Measurements from ENCODE around the gene TMTC2.

The TMTC2 gene

DNA sequence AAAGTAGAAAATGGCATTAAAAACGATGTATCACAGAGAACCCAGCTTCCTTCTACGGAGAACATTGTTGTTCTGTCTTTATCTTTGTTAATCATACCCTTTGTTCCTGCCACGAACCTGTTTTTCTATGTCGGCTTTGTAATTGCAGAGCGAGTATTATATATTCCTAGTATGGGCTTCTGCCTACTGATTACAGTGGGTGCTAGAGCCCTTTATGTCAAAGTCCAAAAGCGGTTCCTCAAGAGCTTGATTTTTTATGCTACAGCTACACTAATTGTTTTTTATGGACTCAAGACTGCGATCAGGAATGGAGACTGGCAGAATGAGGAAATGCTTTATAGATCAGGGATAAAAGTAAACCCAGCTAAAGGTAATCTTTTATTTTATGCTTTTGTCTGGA, 209.6 kb downstream of the TMTC2 start:
- DNase-seq, result no peak

DNA sequence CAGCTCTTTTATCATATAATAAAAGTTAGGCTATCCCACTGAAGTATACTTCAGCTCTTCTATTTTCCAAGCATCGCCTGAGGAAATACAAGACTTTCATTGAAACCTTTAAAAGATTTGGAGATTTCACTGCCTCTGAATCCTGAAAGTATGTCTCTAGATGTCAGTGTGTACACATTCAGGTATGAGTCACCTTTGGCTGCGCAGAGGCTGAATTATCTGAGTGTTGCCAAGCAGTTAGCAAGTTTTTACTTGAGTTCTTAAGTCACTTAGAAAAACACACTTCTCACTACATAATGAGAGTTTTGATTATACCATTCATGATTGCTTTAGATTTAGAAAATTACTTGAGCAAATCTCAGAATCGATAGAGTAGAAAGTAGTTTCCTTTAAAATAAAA, 210.3 kb downstream of the TMTC2 start:
- DNase-seq, result no peak

DNA sequence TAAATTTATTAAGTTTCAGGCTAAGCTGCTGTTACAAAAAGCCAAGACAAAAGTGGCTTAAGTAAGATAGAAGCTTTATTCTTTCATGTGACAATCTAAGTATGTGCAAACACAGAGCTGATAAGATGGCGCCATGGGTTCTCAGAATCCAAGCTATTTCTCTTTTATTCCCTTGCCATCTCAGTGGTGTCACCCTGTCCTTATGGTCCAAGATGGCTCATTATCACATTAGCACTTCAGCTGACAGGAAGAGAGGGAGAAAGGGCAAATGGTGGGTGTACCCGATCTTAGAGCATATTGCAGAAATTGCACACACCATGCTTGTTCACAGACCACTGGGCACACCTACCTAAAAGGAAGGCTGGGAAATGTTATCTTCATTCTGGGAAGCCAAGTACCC, 211.7 kb downstream of the TMTC2 start:
- DNase-seq, result peak; percentile 11

DNA sequence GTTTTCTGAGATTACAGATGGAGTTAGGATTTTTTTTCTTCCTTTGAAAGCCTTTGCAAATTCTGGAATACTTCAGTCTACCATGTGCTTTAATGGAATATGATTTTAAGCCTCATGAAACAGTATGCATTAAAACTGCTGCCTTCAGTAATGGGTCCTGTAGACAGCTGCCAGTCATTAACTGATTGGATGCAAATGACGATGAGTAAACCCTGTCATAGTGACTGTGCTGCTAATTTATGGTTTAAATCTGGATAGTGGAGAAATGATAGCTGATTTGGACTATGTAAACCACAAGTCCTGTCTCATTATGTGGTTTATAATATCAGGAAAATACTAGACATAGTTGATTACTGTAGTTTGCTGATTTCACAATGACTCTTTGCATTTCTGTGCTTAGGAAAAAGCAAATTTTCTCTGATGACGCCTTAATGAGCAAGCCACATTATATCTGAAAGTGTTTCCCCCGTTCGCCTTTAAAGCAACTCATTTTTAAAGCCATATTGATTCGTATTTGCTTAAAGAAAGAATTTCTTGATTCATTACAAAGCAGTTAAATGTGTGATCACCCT, 217.6 kb downstream of the TMTC2 start:
- DNase-seq, result no peak

DNA sequence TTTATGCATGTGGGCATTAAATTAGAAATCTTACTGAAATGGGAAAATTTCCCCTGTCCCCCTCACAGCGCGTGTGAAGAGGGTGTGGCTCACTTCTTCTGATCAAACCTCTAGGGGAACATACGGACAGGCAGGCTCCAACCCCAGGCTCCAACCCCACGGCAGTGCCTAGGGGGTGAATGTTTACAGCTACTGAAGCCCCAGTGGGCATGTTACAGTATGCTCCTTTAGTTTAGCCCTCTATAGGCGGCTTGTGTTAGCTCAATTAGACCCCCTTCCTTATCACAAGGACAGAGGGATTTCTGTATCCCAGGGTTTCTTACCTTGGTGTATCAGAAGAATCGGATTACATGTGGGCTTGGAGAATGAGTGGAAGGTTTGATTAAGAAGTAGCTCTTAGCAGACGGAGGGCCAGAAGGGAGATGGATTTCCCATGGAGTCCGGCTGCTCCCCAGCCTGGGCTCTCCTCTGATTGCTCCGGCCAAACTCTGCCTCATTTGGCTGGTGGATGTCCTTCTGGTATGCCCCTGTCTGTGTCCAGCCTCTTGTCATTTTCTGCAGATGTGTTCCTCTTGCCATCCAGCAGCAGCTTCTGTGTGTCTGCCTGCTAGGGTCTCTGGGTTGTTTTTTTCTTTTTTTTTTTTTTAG, 223.7 kb downstream of the TMTC2 start:
- DNase-seq, result no peak

DNA sequence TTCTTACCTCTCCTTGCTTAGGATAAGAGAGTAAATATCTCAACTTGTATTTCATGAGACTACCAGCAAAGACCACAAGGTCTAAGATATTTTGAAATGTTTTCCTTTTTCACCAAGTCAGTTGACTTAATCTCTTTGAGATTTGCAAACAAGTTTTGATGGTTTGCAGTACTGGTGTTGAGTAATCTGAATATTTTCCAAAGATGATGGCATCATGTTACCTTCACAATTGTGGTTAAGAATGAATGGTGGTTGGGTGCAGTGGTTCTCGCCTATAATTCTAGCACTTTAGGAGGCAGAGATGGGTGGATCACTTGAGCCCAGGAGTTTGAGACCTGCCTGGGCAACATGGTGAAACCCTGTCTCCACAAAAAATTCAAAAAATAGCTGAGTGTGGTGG, 225.7 kb downstream of the TMTC2 start:
- no peak for DNase-seq

DNA sequence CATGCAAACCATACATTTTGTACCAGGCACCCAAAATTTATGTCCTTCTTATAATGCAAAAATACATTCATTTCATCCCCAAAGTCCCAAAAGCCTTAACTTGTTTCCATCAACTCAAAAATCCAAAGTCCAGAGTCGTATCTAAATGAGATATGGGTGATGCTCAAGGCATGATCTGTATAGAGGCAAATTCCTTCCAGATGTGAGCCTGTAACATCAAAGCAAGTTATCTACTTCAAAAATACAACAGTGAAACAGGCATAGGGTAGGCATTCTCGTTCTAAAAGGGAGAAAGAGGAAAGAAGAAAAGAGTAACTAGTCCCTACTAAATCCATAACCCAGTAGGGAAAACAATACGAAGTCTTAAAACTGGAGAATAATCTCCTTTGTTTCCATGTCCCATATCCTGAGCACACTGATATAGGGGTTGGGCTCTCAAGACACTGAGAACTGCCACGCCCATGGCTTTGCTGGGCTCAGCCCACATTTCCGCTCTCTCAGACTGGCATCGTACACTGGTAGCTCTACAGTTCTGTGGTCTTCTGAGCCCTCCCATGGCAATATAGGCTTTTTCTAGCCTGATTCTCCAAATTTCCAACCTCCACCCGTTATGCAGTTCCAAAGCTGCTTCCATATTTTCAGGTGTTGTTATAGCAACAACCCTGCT, 232.8 kb downstream of the TMTC2 start:
- DNase-seq, result no peak

DNA sequence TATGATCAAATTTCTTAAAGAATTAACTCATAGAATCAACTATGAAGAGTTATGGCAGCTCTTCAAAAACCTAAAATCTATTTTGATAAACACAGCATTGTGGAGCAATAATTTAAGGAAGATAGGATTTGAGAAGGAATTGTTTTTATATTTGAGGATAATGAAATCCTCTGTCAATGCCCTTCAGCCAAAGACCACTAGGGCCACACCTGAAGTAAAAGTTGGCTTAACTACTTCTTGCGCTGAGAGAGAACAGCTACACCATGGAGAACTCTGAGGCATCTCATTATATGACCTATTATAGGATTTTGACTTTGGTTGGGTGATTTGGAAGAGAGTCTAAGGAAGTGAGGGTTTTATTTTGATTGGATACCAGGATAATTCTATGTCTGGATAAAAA, 237.2 kb downstream of the TMTC2 start:
- DNase-seq, result no peak

DNA sequence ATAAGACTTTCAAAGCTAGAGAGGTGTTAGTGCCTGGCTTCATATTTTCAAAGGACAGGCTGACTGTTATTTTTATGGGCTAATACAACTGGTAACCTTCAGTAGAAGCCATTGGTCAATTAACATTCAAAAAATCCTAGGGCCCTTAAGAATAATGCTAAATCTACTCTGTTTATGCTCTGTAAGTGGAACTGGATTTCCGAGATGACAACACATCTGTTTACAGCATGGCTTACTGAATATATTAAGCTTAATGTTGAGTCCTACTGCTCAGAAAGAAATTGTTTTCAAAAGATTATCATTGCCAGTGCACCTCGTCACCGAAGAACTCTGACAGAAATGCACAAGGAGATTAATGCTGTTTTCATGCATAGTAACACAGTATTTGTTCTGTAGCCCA, 239.9 kb downstream of the TMTC2 start:
- no peak for DNase-seq

DNA sequence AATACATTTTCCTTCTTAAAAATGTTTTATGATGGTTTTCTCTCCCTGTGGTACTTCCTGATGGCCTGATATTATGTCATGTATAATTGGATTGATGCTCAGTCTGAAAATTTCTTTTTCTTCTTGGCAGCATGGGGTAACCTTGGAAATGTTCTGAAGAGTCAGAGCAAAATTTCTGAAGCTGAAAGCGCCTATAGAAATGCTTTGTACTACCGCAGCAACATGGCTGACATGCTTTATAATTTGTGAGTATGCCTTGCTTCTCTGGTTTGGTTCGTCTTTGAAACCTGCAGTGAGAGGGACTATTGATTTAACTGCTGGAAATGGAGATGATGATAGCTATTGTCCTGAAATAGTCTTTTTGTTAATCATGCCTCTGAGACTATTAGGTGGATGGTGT, 243.6 kb downstream of the TMTC2 start:
- peak; percentile 54 for DNase-seq

DNA sequence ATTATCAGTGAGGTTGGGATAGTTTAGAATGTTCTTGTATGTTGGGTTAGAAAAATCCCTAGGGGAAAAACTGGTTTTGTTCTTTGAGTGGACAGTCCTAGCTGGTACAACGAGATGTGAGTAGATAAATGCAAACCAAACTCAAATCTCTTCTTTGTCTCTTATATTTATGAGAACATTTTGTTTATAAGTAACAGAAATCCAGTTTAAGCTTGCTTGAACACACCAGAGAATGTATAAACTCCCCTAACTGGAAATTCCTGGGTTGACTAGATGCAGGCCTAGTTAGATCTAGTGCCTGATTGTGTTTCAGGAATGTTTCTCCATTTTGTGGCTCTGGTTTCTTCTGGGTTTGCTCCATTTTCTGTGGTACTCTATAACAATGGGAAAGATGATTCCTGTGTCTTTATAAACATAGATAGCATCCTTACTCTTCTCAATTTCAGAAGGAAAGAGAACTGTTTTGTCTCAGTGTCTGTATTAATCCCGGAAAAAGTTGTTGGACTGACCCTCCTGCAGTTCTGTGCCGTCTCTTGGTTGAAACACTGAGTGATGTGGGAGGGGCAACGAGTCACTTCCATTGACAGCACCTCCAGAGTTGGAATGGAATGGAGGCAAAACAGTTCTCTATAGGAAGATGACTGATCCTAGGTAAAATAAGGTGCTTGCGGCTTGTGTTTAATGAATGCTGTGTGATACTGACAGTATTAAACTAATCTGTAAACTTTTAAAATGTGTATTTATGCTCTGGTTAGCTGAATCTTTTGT, 244.8 kb downstream of the TMTC2 start:
- DNase-seq, result no peak

DNA sequence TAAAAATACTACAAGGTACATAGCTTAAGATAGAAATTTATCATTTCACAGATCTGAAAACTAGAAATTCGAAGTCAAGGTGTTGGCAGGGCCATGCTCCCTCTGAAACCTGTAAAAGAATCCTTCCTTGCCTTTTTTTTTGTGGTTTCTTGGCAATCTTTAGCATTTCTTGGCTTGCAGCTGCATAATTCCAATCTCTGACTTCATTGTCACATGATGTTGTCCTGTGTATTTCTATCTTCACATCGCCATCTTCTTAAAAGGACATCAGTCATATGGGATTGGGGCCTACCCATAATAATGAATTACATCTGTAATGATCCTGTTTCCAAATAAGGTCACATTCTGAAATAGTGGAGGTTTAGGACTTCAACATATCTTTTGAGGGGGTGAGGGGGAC, 250.4 kb downstream of the TMTC2 start:
- no peak for DNase-seq

DNA sequence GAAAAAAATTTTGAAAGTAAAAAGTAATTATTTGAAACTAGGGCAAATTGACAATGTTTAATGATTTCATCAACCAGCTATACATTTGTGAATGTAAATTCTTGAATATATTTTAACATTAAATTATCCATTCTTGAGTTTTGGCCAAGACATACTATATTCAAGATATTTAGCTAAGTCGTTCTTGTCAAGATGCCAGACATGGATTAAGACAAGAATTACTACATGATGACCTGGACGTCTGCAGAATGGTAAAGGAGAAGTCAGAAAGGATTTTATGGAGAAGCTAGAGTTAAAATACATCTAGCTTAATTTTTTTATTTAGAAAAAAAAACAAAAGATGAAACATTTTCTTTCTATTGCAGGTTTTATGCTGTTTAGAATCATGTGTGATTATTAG, 255.8 kb downstream of the TMTC2 start:
- DNase-seq, result no peak

DNA sequence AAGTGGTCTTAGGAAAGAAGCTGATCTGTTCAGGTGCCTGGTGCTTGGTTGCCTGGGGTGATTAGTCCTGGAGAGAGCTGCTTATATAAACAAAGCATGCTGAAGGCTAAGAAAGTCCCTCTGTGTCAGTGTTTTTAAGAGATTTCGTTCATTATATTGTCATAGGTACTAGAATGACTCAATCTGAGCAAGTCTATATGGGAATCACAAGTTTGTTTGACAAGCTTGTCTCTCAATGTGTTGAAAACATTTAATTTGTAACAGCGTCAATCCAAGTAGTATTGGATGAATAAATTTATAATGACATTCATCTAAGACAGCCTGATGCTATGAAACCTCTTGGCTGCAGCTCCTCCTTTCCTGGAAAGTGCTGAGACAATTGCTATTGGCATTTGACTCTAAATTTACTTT, 256.3 kb downstream of the TMTC2 start:
- no peak for DNase-seq

DNA sequence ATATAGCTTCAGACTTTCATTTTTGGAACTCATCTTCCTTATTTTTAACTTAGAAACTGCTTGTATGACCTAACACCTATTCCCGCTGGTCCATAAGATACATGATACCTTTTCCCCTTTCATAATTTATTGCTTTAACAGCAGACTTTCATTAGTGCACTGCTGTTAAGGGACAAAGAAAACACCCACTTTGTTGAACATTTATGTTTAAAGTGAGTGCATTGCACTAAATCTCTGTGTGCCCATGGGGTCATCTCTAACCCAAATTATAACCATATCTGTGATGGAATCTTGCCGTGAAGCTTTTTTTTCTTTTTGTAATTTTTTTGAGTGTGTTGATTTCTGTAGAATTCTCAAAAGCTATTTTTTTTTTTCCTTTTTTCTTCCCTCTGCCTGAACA, 261.8 kb downstream of the TMTC2 start:
- DNase-seq, result no peak

DNA sequence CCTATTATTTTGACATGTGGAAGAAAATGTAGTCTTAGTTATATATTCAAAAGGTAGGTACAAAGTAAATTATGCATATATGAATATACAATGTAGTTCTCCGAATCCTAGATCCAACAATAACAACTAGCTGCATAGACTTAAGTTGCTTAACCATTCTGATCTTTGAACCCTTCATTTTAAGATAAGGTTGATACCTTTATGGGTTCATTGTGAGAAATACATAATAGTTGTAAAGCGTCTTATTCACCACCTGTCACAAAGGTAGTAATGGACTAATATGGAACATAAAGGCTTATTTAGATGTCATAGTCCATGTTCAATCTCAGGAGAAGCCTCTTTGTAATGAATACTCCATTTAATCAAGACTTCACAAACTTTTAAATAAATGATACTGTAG, 263.6 kb downstream of the TMTC2 start:
- no peak for DNase-seq

DNA sequence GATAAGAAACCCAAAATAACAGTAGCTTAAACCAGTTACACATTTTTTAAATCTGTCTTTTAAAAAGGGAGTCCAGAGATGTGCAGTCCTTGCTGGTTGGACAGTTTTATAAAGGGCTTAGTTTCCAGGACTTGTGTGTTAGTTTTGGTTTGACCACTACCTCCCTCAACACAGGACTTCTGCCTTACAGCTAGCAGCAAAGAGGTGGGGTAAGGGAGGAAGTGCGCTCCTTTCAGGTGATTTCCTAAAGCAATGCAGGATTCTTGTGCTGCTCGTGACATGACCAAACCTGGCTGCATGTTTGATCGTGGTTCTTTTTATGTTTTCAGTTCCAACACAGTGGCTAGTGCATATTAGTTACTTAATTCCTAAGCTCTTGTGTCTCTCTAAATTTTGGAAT, 266.2 kb downstream of the TMTC2 start:
- DNase-seq, result no peak

DNA sequence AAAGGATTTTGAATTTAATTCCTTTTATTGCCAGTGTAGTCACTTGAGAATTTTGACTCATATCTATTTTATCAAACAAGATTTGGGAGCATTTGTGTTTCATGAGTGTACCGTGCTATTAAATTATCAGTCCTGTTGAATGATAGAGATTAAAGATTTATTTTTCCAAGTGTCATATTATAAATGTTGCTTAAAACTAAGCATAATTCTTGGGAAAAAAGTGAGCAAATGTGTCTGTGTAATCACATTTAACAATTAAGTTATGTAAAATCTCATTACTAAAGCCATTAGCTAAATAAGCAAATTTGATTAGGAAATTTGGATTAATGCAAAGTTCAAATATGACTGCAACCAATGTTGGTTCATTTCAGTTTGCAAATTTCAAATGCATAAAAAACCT, 266.7 kb downstream of the TMTC2 start:
- DNase-seq, result no peak

DNA sequence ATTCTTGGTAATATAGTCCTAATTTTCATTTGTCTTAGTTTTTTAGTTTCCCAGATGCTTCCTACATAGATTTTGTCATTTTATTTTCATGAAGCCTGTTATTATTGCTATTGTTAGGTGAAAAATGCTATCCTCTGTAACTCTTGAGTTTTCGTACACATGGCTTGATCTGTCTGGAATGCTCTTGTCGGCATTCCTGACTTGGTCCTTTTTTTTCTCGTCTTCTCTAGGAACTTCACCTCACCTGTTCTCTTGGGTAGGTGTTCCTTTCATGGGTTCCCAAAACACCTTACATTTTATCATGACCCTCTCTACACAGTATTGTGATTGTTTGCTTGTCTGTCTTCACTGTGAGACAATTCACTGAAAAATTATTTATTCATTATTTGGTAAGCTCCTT, 267.4 kb downstream of the TMTC2 start:
- no peak for DNase-seq

DNA sequence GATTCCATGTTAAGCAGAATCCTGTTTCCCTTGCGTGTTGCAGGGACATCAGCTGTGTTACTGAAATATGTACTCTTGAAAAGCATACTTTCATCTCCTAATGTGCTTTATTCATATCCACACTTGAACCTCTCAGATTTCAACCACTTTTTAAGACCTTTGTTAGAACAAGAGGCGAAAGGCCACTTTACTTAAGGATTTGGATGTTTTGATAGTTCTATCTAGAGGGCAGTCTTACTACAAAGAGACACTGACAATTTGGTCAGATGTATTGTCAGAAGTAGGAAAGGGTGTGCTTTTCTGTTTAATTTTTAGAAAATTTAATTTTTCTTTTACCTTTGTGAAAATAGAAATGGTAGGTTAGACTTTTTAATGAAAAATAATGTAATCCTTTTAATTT, 267.9 kb downstream of the TMTC2 start:
- no peak for DNase-seq

DNA sequence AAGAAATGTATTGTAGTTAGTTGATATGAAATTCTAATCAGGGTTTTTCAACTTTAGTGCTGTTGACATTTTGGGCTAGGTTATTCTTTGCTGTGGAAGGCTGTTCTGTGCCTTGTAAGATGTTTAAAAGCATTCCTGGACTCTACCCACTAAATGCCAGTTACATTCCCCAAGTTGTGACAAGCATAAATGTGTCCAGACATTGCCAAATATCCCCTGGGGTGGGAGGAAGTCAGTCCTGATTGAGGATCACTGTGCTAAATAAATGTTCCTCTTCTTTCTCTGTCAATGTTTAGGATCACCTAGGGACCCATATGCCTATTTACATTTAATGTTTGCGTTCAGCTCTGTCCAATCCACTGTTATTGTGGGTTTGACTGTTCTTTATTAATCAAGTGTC, 268.3 kb downstream of the TMTC2 start:
- no peak for DNase-seq

DNA sequence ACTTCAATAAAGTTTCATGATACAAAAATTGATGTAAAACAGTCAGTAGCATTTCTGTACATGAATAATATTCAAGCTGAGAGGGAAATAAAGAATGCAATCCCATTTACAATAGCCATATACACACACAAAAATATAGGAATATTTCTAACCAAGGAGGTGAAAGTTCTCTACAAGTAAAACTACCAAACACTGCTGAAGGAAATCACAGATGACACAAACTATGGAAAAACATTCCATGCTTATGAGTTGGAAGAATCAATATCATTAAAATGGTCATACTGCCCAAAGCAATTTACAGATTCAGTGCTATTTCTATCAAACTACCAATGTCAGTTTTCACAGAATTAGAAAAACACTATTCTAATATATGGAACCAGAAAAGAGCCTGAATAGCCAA, 272.3 kb downstream of the TMTC2 start:
- DNase-seq, result no peak

DNA sequence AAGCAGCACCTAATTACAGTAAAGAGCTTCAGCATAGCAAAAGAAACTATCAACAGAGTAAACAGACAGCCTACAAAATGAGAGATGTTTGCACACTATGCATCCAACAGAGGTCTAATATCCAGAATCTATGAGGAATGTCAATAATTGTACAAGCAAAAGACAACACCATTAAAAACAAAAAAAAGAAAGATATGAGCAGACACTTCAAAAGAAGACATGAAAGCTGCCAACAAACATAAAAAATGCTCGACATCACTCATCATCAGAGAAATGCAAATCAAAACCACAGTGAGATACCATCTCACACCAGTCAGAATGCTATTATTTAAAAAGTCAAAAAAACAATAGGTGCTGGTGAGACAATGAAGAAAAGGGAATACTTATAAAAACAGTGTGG, 273.1 kb downstream of the TMTC2 start:
- DNase-seq, result no peak

DNA sequence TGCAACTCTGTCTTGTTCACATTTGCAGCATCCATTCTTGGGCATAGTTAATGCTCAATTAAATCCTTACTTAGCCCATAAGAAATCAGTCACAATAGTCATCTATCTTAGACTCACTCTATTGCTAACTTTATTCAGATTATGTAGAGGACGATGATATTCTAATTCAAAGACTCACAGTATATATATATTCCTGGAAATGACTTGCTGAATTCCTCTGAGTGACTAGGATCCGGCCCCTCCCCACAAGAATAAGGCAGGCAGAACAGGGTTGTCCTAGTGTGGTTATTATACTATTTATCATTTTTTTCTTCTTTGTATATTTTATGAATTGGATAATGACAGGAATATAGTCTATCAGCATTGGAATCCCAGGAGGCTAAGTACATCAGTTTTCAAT, 275.1 kb downstream of the TMTC2 start:
- DNase-seq, result no peak
